GM06990 (cell line): ENCODE measurements around the gene BARHL1.

Experiments
- DNase-seq: peaks from one replicate; pipeline ENCODE4 v3.0.0-alpha.2; 2011; ENCODE audit not compliant: insufficient read length; ENCODE audit errors: extremely low read depth
- H3K27me3 ChIP-seq: replicated peaks from 2 replicates; pipeline ENCODE4 v1.6.0; 2011; ENCODE audit warnings: low read length; ENCODE audit not compliant: control insufficient read depth, insufficient read depth
- H3K36me3 ChIP-seq: 2 replicates; pipeline ENCODE4 v1.5.1; 2011; ENCODE audit warnings: low read length; ENCODE audit not compliant: control insufficient read depth, insufficient read depth
- H3K4me3 ChIP-seq: replicated peaks from 2 replicates; pipeline ENCODE4 v1.5.1; 2011; ENCODE audit warnings: low read depth, mild to moderate bottlenecking, control low read depth, low read length
- TF ChIP-seq, protein P1 (sequence below): IDR thresholded peaks from 2 replicates; pipeline ENCODE4 v1.5.1; 2011; ENCODE audit warnings: low read length, control low read depth, mild to moderate bottlenecking, inconsistent platforms; ENCODE audit not compliant: insufficient read depth, poor library complexity, severe bottlenecking

Gene BARHL1

DNA sequence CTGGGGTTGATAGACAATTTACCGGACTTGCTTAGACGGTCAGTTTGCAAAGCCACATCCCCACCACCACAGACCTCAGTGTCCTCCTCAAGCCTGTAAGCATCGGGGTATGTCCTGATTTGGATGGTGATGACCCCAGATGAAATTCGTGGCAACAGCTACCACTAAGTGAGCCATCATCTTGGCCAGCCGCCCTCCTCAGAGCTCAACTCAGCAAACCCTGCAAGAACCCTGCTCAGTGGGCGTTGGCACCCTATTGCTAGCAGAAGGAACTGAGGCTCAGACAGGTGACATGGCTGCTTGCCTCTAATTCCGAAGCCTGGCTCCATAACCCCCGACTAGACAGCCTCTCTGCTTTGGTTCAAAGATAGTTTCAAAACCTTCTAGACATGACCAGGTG lies 41.4 kb upstream of the BARHL1 start:
- TF ChIP-seq, protein P1, sequence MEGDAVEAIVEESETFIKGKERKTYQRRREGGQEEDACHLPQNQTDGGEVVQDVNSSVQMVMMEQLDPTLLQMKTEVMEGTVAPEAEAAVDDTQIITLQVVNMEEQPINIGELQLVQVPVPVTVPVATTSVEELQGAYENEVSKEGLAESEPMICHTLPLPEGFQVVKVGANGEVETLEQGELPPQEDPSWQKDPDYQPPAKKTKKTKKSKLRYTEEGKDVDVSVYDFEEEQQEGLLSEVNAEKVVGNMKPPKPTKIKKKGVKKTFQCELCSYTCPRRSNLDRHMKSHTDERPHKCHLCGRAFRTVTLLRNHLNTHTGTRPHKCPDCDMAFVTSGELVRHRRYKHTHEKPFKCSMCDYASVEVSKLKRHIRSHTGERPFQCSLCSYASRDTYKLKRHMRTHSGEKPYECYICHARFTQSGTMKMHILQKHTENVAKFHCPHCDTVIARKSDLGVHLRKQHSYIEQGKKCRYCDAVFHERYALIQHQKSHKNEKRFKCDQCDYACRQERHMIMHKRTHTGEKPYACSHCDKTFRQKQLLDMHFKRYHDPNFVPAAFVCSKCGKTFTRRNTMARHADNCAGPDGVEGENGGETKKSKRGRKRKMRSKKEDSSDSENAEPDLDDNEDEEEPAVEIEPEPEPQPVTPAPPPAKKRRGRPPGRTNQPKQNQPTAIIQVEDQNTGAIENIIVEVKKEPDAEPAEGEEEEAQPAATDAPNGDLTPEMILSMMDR: no peak
- Histone ChIP-seq H3K36me3 (no peaks in the 10 kb centered on the region), H3K27me3 (no peaks in the 10 kb centered on the region; the same call in 1 of the 2 replicates)

DNA sequence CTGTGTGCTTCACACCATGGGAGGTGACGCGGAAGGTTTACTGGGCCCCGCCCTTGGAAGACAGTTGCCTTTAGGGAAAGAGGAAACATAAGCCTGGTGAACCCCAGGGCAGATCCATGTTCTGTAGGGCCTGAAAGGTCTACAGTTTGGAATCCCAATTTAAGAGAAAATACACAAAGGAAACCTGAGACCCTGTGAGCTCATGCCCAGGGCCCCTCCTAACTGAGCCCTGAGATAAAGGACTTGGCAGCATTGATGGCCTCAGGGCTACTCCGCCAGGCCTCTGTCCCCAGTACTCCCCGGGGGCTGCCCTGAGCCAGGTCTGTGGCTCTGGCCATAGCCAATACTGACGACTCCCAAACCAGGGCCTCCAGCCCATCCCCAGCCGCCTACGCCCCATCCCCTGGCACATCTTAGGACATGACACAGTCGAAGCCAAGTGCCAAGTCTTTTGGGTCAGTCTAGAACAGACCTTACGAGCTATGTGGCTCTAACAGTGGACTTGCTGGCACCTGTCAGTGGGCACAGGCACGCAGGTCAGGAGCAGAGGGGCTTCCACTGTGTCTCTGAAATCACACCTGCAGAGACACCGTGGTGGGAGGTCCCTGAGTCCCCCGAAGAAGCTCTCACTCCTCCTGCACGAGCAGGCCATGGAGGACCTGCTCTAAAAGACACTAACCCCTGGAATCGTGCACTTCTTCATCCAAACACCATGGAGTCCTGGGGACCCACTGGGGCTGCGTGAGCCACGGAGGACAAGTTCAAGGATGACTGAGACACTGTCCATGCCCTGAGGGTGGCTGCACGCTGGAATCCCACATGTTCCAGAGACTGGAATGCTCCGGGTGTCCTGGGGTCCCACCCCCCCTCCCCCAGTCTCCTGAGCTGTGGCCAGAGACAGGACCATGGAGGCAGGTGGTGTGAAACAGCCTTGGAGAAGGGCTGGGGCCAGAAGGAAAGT lies 40.3 kb upstream of the BARHL1 start:
- DNase-seq: no peak
- no peaks in the 10 kb centered on the region for H3K36me3 ChIP-seq
- TF ChIP-seq, protein P1: no peak
- H3K4me3 ChIP-seq: no peak overlapping the region
- H3K27me3 ChIP-seq: no peaks in the 10 kb centered on the region; the same call in 1 of the 2 replicates

More for the DNA sequence above, 41.4 kb upstream of the BARHL1 start:
- DNase-seq: no peak
- no peak overlapping the region for H3K4me3 ChIP-seq

DNA sequence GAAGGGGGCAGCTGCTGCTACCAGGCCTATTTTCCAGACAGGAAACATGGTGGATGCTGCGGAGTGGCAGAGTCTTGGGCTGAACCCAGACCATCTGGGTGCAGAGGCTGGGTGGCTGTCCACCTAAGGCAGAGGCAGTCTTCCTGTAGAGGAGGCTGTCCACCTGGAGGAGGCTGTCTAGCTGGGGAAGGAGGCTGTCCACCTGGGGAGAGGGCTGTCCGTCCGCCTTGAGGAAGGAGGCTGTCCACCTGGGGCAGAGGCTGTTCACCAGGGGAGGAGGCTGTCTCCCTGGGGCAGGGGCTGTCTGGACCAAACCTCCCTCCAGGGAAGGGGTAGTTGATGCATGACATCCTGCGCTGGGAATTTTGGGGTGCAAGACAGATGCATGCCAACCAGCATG lies 39.2 kb upstream of the BARHL1 start:
- DNase-seq: no peak
- TF ChIP-seq, protein P1: no peak
- H3K27me3 ChIP-seq: no peaks in the 10 kb centered on the region; the same call in 1 of the 2 replicates
- H3K36me3 ChIP-seq: no peaks in the 10 kb centered on the region
- H3K4me3 ChIP-seq: no peak overlapping the region

DNA sequence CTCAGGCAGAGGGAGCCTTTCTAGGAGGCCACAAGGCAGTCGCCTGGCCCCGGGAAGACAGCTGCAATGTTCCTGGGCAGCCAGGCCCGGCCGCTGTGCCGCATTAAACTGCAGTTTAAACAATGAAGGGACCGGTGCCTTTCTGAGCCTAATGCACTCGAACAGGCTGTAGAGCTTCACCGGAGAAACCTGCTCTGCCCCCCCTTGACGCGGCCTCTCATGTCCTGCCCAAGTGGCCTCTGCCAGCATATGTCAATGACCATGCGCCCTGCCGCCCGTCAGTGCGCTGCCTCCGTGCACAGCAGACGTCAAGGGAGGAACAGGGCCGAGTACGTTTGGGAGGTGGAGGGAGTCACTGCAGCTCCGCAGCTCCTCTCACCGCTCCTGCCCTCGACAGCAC lies 38.4 kb upstream of the BARHL1 start:
- H3K27me3 ChIP-seq: no peaks in the 10 kb centered on the region; the same call in 1 of the 2 replicates
- TF ChIP-seq, protein P1: no peak
- no peaks in the 10 kb centered on the region for H3K36me3 ChIP-seq
- no peak for DNase-seq
- H3K4me3 ChIP-seq: no peak overlapping the region

DNA sequence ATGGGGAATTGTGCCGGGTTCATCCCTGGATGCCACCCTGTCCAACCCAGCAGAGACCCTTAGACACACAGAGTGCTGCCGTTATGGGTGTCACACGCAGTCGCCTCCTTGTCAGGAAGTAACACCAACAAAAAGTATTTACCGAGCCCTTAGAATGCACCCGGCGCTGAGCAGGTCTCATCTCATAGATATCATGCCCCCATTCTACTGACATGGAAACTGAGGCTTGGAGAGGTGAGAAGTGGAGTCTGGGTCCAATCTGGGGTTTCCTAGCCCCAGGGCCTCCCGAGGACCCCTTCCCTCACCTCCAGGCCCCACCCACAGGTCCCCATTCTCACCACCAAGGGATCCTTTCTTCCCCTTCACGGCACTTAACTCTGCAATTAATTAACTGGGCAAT lies 36.8 kb upstream of the BARHL1 start:
- H3K36me3 ChIP-seq: no peaks in the 10 kb centered on the region
- no peak for DNase-seq
- H3K4me3 ChIP-seq: no peak overlapping the region
- H3K27me3 ChIP-seq: no peaks in the 10 kb centered on the region; the same call in 1 of the 2 replicates
- TF ChIP-seq, protein P1: no peak
